ENCODE results near the gene NBDY.

The NBDY gene

GRCh38 chrX:56783996-56784620, 55.1 kb downstream of the NBDY start:
- TF ChIP-seq EZH2 (IDR thresholded peaks at IDR 0.05; ENCODE audit: borderline replicate concordance, low read depth, low read length, severe bottlenecking) (no peak), CTCF (IDR thresholded peaks at IDR 0.05; ENCODE audit: borderline replicate concordance, extremely low read depth, low read length, poor library complexity, severe bottlenecking) (no peak)
- no peaks in the 10 kb centered on the region for H3K27me3 ChIP-seq (ENCODE audit: insufficient read depth, low read length, poor library complexity)
- H3K4me1 ChIP-seq (ENCODE audit: insufficient read depth, low read length): 0 out of 2 replicates have a peak, but pooled peaks cover 2% of the 10 kb centered on the region
- H3K9me3 ChIP-seq (ENCODE audit: insufficient read depth, low read length, severe bottlenecking): no peaks in the 10 kb centered on the region
- no peak overlapping the region for H3K4me2 ChIP-seq (ENCODE audit: insufficient read depth, low read length)
- peaks cover 55% of the 10 kb centered on the region for H3K79me2 ChIP-seq (ENCODE audit: insufficient read depth, low read length)
- no peak overlapping the region for H3K9ac ChIP-seq (ENCODE audit: low read depth, low read length)
- H4K20me1 ChIP-seq (ENCODE audit: insufficient read depth, low read length): peaks cover 7% of the 10 kb centered on the region
- ATAC-seq (ENCODE audit: insufficient read depth, low read depth): no peak
- no peak overlapping the region for H3K27ac ChIP-seq (ENCODE audit: low read length)
- H3K4me3 ChIP-seq (ENCODE audit: low read depth in 1 of 2, low read length in 2 of 2): no peak overlapping the region
- no peak for DNase-seq
- no peak overlapping the region for H2AFZ ChIP-seq (ENCODE audit: low read depth, low read length)
- H3K36me3 ChIP-seq (ENCODE audit: insufficient read depth, low read length): peaks cover 51% of the 10 kb centered on the region

- DNase-seq (no peak), ATAC-seq (ENCODE audit: insufficient read depth, low read depth) (no peak)
- Histone ChIP-seq H3K4me2 (ENCODE audit: insufficient read depth, low read length) (no peak overlapping the region), H3K79me2 (ENCODE audit: insufficient read depth, low read length) (peaks cover 61% of the 10 kb centered on the region), H4K20me1 (ENCODE audit: insufficient read depth, low read length) (peaks cover 10% of the 10 kb centered on the region), H3K27me3 (ENCODE audit: insufficient read depth, low read length, poor library complexity) (no peaks in the 10 kb centered on the region), H3K27ac (ENCODE audit: low read length) (no peak overlapping the region), H3K9ac (ENCODE audit: low read depth, low read length) (no peak overlapping the region), H3K36me3 (ENCODE audit: insufficient read depth, low read length) (peaks cover 57% of the 10 kb centered on the region), H3K4me1 (ENCODE audit: insufficient read depth, low read length) (0 out of 2 replicates have a peak, but pooled peaks cover 3% of the 10 kb centered on the region), H3K9me3 (ENCODE audit: insufficient read depth, low read length, severe bottlenecking) (no peaks in the 10 kb centered on the region), H2AFZ (ENCODE audit: low read depth, low read length) (no peak overlapping the region), H3K4me3 (ENCODE audit: low read depth in 1 of 2, low read length in 2 of 2) (no peak overlapping the region)
- TF ChIP-seq CTCF (IDR thresholded peaks at IDR 0.05; ENCODE audit: borderline replicate concordance, extremely low read depth, low read length, poor library complexity, severe bottlenecking): no peak
- TF ChIP-seq EZH2 (IDR thresholded peaks at IDR 0.05; ENCODE audit: borderline replicate concordance, low read depth, low read length, severe bottlenecking): no peak
Observed at GRCh38 chrX:56784666-56785065, 55.6 kb downstream of the NBDY start.

- TF ChIP-seq EZH2 (IDR thresholded peaks at IDR 0.05; ENCODE audit: borderline replicate concordance, low read depth, low read length, severe bottlenecking) (no peak), CTCF (IDR thresholded peaks at IDR 0.05; ENCODE audit: borderline replicate concordance, extremely low read depth, low read length, poor library complexity, severe bottlenecking) (no peak)
- Histone ChIP-seq H3K4me2 (ENCODE audit: insufficient read depth, low read length) (no peak overlapping the region), H4K20me1 (ENCODE audit: insufficient read depth, low read length) (peaks cover 13% of the 10 kb centered on the region), H3K9ac (ENCODE audit: low read depth, low read length) (no peak overlapping the region), H3K36me3 (ENCODE audit: insufficient read depth, low read length) (peaks cover 59% of the 10 kb centered on the region), H3K27ac (ENCODE audit: low read length) (no peak overlapping the region; the same call in 1 of the 2 replicates), H3K4me1 (ENCODE audit: insufficient read depth, low read length) (0 out of 2 replicates have a peak, but pooled peaks cover 3% of the 10 kb centered on the region), H3K9me3 (ENCODE audit: insufficient read depth, low read length, severe bottlenecking) (no peaks in the 10 kb centered on the region), H2AFZ (ENCODE audit: low read depth, low read length) (no peak overlapping the region), H3K79me2 (ENCODE audit: insufficient read depth, low read length) (peaks cover 67% of the 10 kb centered on the region), H3K4me3 (ENCODE audit: low read depth in 1 of 2, low read length in 2 of 2) (no peak overlapping the region), H3K27me3 (ENCODE audit: insufficient read depth, low read length, poor library complexity) (no peaks in the 10 kb centered on the region)
- no peak for DNase-seq
- no peak for ATAC-seq (ENCODE audit: insufficient read depth, low read depth)
Observed at GRCh38 chrX:56785442-56785841, 56.4 kb downstream of the NBDY start.

All from DND-41 (cell line).